Measurements from ENCODE around the gene GNA15.

GNA15 gene

DNA sequence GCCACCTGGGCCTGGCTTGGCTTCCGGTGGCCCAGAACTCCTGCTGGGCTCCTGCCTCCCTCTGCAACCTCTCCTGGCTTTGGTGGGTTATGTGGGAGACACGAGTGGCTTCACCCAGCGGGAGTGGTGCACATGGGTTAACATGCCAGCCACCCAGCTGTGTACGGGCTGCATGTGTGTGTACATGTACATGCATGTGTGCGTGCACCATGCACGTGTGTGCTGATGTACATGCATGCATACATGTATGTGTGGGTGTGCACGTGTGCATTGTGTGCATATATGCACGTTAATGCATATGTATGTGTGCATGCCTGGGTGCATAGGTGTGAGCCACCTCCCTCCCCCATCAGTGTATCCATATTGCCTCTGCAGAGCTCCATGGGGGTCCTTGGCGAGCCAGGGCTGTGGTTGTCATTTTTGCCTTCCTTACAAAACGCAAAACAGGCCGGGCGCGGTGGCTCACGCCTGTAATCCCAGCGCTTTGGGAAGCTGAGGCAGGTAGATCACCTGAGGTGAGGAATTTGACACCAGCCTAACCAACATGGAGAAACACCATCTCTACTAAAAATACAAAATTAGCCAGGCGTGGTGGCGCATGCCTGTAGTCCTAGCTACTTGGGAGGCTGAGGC lies 29.2 kb upstream of the GNA15 start:
- DNase-seq (ENCODE audit: low read depth), result no peak

DNA sequence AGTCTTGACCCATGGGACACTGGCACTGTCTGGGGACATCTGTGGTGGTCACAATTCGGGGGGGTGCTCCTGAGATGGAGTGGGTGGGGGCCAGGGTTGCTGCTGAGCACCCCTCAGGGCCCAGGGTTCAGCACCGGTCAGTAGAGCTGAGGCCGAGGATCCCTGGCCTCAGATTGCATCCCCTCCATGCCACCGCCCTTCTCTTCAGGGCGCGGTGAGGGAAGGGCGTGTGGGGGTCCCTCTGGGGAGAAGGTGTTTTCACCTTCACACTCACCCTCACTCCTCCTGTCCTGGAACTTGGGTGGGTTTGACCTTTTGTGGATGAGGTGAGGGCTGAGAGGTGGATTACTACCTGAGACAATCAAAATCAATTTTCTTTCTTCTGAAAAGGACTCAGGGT lies 28.2 kb upstream of the GNA15 start:
- no peak for DNase-seq (ENCODE audit: low read depth)

DNA sequence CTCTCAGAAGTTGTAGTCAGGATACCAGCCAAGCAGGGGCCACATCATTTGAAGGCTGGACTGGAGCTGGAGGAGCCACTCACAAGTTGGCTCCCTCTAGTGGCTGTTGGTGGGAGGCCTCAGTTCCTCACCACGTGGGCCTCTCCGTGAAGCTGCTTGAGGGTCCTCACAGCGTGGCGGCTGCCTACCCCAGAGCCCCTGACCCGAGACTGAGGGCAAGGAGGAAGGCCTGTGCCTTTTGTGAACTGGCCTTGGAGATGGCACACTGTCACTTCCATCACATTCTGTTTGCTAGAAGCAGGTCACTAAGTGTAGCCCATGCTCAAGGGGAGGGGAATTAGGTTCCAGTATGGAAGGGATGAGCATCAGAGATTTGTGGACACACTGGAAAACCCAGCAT lies 27.1 kb upstream of the GNA15 start:
- no peak for DNase-seq (ENCODE audit: low read depth)

DNA sequence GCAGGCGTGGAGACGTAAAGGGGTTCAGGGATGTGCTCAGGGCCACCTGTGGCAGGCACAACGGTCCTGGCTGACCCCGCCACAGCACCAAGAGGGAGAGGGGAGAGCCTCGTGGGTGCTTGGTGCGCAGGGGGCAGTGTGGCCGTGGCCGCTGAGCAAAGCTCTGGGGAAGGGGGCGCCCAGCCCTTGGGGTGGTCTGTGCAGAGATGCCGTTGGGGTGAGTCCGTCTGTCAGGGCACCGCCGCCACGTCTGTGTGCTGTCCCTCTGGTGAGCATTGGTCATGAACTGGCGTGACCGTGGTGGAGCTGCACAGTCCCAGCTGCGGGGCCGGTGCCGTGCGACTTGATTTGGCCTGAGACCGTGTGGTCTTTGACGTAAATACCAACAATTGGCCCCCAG lies 26.3 kb upstream of the GNA15 start:
- DNase-seq (ENCODE audit: low read depth), result no peak

DNA sequence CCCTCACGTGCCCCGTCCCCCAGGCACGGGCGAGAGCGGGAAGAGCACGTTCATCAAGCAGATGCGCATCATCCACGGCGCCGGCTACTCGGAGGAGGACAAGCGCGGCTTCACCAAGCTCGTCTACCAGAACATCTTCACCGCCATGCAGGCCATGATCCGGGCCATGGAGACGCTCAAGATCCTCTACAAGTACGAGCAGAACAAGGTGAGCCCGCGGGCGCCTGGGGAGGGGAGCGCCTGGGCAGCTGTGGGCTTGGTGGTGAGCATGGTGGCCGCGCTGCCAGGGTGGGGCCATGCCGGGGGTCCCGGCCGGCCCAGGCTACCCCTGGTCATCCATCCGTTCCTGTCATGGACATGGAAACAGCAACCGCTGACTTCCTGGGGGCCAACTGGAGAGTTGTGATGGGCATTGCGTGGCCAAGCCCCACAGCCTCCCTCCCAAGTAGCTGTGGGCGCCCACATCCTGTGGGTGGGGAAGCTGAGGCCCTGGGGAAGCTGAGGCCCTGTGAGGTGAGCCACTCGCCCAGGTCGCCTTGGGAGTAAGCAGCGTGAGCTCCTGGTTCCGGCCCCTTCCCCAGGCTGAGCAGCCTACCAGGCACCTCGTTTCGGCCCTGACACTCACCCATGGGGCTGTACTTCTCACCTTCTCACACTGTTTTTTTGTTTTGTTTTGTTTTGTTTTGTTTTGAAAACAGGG lies 25.6 kb upstream of the GNA15 start:
- DNase-seq (ENCODE audit: low read depth), result no peak

DNA sequence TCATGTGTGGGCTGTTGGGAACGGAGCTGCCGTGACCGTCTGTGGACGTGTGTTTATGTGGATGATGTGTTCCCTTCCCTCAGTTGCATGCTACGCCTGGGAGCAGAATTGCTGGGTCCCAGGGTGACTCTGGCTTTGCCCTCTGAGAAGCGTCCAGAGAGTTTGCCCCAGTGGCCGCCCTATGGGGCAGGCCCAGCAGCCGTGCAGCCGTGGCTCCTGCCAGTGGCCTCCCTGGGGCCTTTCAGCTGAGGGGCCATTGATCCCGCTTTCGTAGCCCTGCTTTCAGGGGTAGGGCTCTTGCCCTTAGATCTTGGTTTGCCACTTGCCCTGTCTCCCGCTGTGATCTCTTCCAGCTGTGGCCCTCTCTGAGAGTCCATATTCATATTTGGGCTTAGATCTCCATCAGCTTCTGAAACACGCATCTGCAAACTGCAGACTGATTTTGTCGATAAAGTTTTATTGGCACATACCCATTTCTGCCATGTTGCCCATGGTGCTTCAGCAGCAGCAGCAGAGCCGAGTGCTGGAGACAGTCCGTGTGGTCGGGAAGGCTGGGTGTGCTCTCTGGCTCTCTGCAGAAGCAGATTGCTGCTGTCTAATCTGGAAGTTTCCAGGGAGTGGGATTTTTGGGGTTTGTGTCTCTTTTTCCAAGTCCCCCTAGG lies 24.1 kb upstream of the GNA15 start:
- DNase-seq (ENCODE audit: low read depth), result no peak

DNA sequence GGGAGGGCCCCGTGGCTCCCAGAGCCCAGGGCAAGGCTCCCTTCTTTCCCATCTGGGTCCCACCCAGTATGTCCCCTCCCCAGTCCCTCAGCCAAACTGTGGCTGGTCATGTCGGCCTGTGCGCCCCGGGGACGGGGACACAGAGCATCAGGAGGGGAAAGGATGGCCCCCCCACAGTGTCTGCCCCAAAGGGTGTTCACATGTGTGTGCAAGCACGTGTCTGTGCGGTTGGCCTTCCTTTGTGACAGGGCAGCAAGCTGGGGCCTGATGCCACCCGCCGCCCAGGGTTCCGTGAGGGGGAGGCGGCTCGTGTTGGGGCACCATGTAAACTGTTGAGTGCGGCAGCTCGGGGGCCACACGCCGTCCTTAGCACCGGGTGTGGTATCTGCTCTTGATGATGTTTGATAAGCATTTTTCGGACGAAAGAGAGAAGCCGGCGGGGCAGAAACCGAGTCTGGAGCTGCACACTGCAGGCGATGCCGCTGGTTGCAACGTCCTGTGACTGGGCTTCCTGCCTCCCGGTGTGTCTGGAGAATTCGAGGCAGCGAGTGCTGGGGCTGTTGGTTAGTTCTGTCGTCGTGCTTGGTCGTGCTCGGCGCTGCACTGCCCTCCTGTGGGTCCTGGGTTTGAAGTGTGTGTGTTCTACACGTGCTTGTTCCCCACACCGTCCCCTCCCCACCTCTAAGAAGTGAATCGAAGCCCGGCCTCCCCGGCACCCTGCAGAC lies 23.3 kb upstream of the GNA15 start:
- no peak for DNase-seq (ENCODE audit: low read depth)

DNA sequence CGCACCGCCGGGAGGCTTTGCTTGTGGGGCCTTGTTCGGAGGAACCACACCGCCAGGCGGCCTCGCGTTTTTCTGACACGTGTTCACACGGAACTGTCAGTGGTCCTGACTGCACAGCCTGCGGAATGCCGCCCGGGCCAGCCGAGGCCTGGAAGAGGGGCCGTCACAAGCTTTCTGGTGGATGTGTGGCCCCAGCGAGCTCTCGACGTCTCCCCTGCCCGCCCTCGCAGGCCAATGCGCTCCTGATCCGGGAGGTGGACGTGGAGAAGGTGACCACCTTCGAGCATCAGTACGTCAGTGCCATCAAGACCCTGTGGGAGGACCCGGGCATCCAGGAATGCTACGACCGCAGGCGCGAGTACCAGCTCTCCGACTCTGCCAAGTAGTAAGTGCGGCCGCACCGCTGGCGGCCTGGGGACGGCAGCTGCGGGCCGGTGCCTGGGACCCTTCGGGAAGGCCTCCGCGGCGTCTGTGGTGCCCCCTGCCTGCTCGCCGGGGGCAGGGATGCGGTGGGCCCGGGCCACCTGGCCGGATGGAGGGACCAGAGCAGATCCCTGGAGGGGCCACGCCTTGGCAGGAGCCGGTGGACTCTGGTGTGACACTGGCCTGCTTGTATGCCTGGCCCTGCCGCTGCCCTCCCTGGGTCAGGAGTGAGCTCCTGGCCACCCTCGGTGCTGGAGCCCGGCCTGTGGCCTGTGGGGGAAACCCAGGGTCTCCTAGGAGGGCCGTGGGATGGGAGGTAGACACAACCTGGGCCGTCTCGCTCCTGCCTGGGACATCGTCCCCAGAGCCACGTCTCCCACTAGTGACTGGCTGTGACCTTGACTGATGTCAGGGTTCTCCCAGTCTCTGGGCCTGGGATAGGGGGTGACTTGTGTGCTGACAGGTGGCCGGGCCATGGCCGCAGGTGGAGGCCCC lies 22.5 kb upstream of the GNA15 start:
- no peak for DNase-seq (ENCODE audit: low read depth)

DNA sequence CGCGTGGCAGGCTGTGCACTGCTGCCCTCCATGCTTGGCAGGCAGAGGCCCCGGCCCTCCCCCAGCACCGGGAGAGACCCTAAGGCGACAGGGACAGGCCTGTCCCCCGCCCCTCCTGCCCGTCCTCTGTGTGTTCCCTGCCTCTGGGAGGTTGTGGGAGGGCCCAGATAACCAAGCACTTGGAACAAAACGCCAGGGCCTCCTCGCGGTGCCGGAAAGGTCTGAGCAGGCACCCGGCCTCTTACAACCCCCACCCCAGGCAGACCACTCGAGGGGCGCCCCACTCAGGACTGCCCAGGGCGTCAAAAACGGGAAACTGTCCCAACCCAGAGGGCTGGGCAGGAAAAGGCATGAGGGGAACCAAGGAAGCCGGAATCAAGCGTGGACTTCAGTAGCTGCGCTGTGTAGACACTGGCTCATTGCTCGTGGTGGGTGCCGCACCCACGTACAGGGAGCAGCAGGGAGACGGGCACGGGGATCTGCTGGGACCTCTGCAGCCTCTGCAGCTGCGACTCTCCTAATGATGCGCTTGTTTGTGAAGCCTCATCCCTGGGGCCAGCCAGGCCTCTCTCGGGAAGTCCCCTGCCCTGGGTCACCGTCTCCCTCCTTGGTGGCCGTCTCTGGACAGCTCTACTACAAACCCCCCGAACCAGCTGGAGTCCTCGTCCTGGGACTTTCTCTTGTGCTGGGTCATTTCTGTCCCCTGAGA lies 21.7 kb upstream of the GNA15 start:
- DNase-seq (ENCODE audit: low read depth), result no peak

DNA sequence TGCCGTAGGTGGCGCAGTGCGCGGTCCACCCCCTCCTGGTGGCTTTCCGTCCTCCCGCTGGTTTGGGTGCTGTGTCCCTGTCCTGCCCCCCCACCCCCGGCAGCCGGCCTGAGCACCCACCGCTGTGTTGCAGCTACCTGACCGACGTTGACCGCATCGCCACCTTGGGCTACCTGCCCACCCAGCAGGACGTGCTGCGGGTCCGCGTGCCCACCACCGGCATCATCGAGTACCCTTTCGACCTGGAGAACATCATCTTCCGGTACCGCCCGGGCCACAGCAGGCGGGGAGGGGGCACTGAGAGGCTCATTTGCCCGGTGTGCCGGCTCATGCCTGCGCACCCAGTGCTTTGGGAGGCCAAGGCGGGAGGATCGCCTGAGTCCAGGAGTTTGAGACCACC lies 21.0 kb upstream of the GNA15 start:
- no peak for DNase-seq (ENCODE audit: low read depth)

DNA sequence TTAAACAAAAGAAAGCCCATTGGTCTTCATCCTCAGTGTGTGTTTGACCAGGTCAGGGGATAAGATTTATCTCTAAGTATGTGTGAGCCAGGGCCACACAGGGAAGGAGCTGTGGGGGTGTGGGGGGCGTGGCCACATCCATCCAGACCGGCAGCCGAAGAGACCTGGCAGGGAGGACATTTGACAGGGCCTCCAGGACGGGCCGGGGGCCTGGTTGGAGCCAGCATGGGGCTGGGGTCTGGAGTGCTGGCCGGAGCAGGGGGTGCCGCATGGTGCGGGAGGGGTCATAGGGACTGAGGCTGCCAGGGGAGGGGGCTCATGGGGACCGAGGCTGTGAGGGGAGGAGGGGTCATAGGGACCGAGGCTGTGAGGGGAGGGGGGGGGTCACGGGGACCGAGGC lies 20.4 kb upstream of the GNA15 start:
- DNase-seq (ENCODE audit: low read depth), result no peak

DNA sequence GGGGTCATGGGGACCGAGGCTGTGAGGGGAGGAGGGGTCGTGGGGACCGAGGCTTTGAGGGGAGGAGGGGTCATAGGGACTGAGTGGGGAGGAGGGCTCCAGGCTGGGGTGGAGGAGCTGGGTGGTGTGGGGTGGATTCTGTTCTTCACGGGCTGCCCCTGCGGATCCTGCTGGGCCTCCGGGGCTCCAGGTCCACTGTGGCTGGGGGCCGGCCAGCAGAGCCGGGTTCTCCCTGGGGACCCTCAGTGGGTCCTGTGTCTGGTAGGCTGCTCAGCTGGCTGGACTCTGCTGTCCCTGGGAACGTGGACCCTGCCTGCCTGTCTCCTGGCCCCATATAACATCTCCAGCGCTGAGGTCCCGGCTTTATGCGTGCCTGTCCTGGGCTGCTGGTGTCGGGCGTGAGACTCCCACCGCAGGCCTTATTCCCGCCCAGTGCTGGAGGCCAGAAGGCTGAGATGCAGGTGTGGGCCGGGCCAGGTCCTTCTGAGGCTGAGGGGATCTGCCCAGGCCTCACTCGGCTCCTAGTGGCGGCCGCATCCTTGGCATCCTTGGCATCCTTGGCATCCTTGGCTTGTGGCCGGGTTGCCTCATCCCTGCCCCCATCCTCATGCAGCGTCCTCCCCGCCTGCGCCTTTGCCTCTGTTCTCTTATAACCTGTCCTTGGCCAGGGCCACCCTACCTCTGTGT lies 19.8 kb upstream of the GNA15 start:
- no peak for DNase-seq (ENCODE audit: low read depth)

DNA sequence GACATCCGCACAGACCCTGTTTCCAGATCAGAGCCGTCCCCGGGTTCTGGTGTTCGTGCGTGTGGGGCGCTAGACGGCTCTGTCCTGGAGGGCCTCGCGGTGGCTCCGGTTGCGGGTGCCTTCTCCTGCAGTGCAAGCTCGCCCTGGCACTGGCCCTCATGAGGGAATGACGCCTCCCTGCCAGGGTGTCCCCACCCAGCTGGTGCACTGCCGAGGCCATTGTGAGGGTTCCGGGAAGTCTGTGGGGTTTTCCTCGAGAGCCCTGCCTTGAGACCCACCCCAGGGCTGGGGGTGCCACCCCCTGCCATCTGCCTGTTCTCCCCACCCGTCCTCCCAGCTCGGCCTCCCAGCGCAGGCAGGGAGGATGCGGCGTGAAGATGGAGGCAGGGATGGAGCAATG lies 19.2 kb upstream of the GNA15 start:
- DNase-seq (ENCODE audit: low read depth), result no peak

DNA sequence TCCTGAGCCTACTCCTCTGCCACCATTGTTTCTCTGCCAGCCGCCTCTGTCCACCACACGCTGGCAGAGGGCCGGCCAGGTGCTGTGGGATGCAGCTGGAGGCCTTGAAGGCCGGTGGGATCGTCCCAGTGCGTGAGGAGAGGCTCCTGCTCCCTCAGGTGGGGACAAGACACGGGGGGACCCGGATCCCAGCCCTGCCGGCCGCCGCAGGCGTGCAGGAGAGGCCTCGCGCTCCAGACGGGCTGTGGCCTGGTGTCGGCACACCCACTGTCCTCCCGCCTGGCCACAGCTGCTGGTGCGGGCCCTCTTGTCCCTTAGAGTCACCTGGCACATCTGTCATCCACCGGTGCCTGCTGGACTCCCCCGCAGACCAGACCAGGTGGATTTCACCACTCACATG lies 18.1 kb upstream of the GNA15 start:
- DNase-seq (ENCODE audit: low read depth), result no peak

DNA sequence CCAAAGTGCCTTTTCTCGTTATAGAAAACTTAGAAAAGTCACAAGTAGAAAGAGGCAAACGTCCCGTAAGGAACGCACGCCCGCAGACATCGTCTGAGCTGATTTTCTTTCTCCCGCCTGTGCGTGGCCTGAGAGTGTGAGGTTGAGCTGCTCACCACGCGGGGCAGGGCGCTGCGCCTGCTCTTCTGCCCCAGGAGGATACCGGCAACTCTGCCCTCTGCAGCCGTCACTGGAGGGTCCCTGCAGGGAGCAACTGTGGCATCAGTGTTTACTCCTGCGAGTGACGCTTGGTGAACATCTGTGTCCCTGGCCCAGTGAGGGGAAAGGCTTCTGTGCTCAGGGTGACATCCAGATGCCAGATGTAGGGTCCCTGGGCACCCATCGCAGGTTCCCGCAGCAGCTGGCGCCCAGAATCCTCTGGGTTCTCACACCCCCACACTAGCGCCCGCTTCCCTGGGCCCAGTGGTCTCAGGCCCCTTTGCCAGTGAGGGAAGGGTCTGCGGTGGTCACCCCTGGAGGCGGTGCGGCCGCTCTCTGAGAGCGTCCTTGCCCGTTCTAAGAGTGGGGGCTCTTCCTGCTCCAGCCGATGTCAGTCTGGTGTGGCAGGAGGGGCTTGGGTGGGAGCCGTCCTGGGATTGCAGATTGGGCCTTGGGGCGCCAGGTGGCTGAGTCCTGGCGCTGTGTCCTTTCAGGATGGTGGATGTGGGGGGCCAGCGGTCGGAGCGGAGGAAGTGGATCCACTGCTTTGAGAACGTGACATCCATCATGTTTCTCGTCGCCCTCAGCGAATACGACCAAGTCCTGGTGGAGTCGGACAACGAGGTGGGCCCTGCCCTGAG lies 17.4 kb upstream of the GNA15 start:
- DNase-seq (ENCODE audit: low read depth), result no peak

DNA sequence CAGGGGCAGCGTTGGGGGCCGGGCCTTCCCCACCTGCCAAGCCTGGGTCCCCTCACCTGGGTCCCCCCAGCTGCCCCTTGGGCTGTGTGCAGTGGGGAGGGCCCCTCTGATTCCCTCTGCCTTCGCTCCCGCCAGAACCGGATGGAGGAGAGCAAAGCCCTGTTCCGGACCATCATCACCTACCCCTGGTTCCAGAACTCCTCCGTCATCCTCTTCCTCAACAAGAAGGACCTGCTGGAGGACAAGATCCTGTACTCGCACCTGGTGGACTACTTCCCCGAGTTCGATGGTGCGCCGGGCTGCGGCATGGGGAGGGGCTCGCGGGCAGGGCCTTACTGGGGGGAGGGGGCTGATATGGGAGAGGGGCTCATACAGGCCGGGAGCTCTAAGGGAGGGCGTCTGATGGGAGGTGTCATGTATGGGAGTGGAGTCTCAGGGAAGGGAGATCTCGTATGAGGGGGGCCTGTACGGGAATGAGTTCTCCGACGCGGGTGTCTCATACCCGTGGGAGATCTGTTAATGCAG lies 16.7 kb upstream of the GNA15 start:
- DNase-seq (ENCODE audit: low read depth), result no peak

DNA sequence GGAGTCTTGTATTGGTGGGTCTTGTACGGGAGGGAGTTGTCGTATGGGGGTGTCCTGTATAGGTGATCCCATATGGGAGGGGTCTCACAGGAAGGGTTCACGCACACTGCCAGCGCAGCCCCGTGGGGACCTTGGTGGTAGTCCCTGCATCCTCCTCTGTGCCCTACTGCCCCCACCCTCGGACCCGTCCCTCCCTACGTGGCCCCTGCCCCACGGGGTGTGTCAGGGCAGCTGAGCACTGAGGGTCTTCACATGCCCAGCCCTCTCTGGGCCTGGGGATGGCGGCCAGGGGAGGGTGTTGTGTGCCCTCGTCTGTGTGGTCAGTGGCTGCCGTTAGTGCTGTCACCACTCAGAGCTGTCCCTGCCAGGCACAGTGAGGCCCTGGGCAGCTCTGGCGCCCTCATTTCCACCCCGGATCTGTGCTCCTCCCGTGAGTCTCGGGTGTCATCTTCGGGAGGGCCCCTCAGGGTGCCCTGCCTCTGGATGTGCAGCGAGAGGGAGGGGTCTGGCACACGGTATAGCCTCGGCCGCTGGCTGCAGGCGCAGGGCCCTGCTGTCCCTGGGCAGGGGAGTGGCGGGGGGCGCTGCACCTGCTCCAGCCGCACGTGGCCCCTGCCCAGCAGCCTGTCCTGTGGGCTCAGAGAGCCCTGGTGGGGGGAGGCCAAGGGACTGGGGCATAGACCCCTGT lies 16.0 kb upstream of the GNA15 start:
- DNase-seq (ENCODE audit: low read depth), result no peak

DNA sequence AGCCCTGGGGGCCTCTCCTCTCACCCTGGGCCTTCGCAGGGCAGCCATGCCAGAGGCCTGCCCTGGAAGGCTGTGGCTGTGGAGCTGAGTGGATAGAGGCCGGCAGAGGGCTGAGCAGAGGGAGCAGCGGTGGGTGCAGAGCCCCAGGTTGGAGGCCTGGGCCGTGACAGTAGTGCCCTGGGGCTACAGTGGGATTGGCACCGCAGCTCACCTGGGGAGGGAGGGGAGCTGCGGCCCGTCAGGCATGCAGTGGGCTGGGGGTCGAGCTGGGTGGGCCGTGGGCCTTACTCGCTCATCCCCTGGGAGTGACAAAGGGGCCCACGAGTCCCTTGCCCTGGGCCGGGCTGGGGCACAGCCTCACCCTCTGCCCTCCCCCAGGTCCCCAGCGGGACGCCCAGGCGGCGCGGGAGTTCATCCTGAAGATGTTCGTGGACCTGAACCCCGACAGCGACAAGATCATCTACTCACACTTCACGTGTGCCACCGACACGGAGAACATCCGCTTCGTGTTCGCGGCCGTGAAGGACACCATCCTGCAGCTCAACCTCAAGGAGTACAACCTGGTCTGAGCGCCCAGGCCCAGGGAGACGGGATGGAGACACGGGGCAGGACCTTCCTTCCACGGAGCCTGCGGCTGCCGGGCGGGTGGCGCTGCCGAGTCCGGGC lies 15.1 kb upstream of the GNA15 start:
- DNase-seq (ENCODE audit: low read depth), result no peak

Data from GM04503 (cell line).